Stimulated activated CD4-positive, alpha-beta T cell treated with anti-CD3 and anti-CD28 coated beads, Interleukin-4, amount 100 ng/mL, for 1 hour (primary cell): ENCODE data around the gene DCLK1.

Source experiments
- DNase-seq: peaks from one replicate; pipeline ENCODE4 v3.0.0-alpha.2; 2020

Gene DCLK1

DNA sequence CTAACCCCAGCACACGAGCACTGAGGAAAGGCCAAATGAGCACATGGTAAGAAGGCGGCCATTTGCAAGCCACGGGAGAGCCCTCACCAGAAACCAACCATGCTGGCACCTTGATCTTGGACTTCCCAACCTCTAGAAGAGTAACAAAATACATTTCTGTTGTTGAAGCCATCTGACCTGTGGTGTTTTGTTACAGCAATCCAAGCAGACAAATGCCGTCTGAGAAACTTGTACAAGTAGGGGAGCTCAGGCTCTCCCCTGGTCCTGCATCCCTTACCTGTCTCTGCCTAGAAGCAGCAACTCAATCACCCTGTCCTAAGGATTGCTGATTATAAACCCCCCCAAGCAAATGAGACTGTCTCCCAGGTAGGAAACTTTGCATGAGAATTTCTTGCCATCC lies 399.7 kb downstream of the DCLK1 start:
- DNase-seq, result no peak

DNA sequence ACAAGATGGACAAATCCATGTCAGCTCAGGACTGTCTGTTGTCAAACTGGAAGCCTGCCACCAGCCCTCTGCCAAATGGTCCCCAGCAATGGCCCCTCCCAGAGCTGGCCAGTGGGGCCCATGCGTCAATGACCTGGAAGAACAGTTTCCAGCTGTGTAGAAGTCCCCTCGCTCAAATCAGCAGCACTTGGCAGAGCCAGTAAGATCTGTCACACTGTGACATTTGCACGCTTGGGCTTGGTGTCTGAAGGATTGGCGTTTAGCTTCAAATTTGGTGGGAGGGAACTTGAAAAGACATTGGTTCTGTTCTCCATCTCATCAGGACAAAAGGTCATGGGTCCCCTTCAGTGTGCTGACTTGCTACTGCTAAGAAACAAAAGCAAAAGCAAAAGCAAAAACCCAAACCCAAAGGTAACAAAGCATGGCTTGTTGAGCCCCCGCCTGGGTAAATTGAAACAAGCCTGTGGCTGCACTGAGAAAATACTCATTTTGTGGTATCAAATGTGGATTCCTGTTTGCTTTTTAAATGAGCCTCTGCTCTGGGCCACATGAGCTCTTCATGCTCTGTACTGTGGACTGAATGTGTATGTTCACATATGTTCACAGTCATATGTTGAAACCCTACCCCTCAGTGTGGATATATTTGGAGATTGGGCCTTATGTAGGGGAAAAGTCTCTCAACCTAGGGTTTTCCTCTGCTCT lies 401.1 kb downstream of the DCLK1 start:
- no peak for DNase-seq

DNA sequence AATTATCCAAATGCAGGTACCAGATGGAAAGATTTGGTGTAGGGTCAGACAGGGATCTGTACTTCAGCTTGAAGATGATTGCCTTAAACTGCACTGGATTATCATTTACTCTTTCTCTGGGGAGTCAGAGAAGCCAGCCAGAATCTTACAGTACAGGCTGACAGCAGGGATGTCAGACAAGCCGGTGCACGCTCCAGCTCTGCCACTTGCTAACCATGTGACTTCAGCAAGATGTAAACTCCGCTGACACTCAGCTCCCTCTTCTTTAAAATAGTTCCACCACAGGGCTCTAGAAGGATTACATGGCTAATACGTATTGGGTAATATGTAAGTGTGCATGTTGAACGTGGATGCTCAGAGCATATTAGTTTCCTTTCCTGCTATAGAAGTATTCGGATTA lies 403.3 kb downstream of the DCLK1 start:
- DNase-seq, result no peak

DNA sequence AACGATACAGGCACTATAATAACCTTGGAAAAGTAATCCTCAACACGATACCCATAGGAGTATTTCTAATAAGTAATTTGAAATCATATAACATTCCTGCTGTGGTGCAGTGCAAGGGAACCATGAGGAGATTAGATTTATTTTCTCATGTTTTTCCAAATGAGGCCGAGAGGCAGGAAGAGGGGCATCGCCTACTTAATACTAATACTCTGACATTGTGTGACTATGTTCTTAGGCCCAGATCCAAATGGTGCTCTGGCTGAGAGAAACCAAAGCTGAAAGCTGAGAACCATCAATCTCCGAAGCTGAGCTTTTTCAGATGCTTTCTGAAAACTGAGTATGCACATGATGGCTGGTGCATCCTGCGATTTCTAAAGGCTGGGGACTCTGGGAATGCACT lies 406.7 kb downstream of the DCLK1 start:
- DNase-seq, result no peak

DNA sequence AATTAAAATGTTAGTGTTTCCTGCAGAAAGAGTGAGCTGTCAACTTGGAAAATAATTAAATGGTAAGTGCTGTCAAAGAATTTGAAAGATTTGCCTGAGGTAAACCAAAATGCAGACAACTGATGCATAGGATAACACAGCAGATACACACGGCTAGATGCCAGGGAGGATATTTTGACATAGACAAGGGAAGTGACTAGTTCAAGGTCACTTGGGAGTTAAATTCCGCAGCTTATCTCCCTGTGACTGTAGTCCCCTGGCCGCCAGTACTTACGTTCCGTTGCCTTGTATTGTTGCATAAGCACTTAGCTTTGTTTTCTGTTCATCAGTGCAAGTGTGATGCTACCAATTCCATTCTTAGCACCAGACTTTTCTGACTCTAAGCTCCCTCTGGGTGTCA lies 407.4 kb downstream of the DCLK1 start:
- no peak for DNase-seq

DNA sequence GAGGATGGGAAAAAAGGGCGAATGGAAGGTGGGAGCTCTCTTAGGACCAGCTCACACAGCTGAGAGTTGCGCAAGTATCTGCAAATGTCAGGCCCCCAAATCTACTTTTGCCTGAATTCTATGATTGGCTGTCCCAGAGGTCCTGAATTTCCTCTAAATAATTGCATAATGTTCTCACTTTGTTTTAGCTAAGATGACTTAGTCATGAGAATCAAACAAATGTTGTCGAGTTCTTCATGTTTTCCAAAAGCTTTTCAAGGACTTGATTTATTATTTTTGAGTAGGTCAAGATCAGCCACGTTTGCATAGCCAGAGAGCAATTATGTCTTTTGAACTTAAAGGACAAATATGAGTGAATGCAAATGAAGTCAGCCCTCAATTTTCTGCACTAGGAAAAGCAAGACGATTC lies 408.1 kb downstream of the DCLK1 start:
- DNase-seq, result no peak

DNA sequence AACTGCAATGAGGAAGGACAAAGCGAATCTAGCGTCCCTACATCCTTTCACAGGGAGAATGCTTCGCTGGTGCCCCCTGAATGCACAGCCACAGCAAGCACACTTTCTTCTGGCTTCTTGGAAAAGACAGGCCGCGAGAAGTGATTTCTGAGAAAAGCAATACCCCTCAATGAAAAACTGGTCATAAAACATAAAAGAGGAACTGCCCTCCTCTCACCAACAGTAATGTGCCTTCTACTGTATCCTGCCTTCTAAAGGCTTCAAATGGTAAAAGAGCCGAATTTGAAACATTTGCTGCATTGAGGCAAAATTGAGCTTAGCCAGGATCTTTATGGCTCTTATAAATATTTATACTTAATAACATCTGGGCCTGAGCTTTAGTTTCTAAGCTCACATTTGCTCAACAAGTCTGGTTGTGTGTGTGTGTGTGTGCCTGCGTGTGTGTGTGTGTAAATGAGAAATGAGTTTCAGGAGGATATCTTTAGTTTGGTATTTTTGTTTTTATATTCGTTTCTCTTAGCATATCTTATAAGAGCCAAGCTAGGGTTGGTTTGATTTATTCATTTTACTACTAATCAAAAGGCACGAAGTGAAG lies 408.6 kb downstream of the DCLK1 start:
- DNase-seq, result no peak

DNA sequence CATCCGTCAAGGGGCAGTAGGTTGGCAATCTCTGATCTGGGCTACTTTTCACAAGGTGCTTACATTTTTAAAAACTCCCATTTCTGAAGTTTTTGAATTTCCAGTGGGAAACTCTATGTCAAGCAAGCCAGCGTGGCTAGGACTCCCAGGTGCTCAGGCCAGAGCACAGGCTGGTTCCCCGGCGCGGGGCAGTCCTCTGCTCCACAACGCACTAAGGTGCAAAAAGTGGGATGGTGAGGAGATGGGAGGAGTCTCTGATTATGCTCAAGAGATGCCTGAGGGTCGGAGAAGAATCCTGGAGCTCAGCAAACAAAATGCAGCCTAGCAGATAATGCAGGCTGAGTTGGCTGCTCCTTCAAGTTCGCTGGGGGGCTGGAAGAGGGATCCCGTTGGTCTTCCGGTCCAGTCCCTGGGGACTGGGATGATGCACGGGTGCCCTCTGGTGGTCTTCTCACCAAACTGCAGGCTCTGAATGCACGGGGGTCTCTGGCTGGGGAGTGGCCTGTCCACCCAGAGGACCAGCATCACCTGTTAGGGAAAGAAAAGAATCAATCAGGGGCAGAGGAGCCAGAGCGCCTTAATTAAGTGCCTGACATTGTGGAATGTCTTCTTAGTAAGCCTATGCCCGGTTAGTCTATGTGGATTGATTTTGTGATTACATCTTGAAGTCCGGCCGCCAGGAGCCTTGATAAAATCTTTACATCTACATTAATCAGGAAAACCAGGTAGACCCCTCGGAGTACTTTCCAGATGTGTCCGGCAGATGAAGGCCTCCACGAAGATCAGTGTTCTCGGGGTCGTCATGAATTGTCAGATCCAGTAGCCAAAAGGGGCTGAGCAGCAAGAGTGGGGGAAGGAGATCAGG lies 410.3 kb downstream of the DCLK1 start:
- peak; percentile 12 for DNase-seq

DNA sequence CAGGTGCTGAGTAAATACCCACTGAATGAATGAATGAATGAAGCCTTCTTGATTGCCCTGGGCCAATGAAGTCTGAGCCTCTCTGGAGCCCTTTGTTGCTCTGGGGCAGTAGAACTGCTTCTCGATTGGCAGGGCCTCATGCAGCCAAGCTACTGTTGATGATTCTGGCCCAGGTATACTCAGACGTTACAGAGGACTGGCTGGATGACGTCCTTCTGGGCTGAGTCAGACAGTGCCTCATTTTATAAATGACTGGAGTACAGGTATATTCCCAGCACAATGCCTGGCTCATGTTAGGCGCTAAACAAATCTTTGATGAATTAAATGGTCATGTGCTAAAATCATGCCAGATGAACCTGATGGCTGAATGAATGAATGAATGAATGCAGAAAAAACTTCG lies 410.9 kb downstream of the DCLK1 start:
- no peak for DNase-seq
